Breast epithelium (tissue), 3 donors: ENCODE results near the gene GBA2.

Experiments used
- POLR2AphosphoS5 ChIP-seq, 3 donors: sonication (generic); formaldehyde crosslinking; IDR thresholded peaks; one replicate each; pipeline ENCODE4 v1.6.1; 2017; ENCODE audit warnings: antibody characterized with exemption in 3 of 3
- TF ChIP-seq, protein P1 (sequence below), 3 donors: fragments of 450-650 bp; IDR thresholded peaks; one replicate each; pipeline ENCODE4 v1.5.1; 2016 to 2017; ENCODE audit warnings: antibody characterized with exemption in 3 of 3, mild to moderate bottlenecking in 3 of 3, moderate library complexity in 3 of 3

DNA sequence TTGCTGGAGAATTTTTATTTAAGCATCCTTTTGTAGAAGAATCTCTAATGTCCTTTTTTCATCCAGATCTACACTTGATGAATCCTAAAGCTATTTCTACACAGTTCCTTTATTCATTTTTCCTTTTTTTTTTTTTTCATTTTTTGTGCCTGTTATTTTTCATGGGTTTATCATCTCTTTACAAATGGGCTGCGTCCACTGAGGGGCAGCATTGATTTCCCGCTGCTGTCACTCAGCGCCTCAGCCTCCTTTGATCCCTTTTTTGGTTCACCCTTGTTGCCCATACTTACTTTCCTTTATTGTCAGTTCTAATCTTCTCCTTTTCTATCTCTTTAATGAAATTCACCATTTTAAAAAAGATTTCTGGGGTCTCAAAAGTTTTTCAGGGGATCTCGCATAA, 10.8 kb upstream of the GBA2 start:
- TF ChIP-seq, protein P1, sequence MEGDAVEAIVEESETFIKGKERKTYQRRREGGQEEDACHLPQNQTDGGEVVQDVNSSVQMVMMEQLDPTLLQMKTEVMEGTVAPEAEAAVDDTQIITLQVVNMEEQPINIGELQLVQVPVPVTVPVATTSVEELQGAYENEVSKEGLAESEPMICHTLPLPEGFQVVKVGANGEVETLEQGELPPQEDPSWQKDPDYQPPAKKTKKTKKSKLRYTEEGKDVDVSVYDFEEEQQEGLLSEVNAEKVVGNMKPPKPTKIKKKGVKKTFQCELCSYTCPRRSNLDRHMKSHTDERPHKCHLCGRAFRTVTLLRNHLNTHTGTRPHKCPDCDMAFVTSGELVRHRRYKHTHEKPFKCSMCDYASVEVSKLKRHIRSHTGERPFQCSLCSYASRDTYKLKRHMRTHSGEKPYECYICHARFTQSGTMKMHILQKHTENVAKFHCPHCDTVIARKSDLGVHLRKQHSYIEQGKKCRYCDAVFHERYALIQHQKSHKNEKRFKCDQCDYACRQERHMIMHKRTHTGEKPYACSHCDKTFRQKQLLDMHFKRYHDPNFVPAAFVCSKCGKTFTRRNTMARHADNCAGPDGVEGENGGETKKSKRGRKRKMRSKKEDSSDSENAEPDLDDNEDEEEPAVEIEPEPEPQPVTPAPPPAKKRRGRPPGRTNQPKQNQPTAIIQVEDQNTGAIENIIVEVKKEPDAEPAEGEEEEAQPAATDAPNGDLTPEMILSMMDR (IDR thresholded peaks at IDR 0.05) = no peak
- TF ChIP-seq POLR2AphosphoS5 (IDR thresholded peaks at IDR 0.05) = no peak
